ENCODE measurements around the gene DGLUCY.

Gene DGLUCY

GRCh38 chr14:91140672-91141071 is 26.8 kb downstream of the DGLUCY start:
- no peak overlapping the region for H3K27ac ChIP-seq
- peak; percentile 58 for TF ChIP-seq CTCF (IDR thresholded peaks at IDR 0.05)
- TF ChIP-seq ZFX (IDR thresholded peaks at IDR 0.05; ENCODE audit: borderline replicate concordance), result no peak

DNA sequence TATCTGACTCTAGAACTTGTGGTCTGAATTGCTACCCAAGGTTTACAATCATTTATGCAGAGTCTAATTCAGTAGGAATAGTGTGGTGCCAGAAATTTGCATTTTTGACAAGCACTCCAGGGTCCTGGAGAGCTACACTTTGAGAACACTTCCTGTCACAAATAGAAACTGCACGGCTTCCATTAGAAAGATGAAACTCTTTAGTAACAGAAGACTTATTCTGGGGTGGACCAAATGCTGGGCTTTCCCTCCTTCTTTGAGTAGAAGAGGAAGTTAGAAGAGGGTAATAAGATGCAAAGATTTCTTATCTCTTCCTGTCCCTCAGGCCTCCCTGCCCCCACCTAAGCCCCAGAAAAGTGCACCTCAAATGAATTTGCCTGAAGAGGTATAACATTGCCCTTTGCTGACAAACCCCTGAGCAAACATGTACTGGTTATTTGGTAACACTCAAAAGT is 28.4 kb downstream of the DGLUCY start:
- no peak for TF ChIP-seq ZFX (IDR thresholded peaks at IDR 0.05; ENCODE audit: borderline replicate concordance)
- no peak for TF ChIP-seq CTCF (IDR thresholded peaks at IDR 0.05)
- no peak overlapping the region for H3K27ac ChIP-seq

DNA sequence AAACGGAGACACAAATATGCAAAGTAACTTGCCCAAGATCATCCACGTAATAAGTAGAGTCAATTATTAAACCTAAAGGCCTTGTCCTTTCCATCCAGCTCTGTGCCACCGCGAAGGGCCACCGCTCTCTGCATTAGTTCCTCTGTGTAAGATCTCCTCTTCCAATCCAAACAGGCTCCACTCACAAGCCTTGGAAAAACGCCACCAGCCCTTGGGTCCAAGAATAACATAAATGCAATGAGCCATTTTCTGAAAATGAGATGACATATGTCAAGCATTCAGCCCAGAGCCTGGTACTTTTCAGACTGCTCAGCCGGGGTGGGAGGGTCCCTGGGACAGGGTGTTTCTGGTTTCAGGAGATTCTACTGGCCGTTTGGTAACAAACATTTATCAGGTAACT is 30.0 kb downstream of the DGLUCY start:
- TF ChIP-seq ZFX (IDR thresholded peaks at IDR 0.05; ENCODE audit: borderline replicate concordance), result no peak
- TF ChIP-seq CTCF (IDR thresholded peaks at IDR 0.05), result no peak
- H3K27ac ChIP-seq, result no peak overlapping the region

GRCh38 chr14:91144425-91145145 is 30.7 kb downstream of the DGLUCY start:
- TF ChIP-seq ZFX (IDR thresholded peaks at IDR 0.05; ENCODE audit: borderline replicate concordance), result no peak
- TF ChIP-seq CTCF (IDR thresholded peaks at IDR 0.05), result no peak
- H3K27ac ChIP-seq, result no peak overlapping the region

DNA sequence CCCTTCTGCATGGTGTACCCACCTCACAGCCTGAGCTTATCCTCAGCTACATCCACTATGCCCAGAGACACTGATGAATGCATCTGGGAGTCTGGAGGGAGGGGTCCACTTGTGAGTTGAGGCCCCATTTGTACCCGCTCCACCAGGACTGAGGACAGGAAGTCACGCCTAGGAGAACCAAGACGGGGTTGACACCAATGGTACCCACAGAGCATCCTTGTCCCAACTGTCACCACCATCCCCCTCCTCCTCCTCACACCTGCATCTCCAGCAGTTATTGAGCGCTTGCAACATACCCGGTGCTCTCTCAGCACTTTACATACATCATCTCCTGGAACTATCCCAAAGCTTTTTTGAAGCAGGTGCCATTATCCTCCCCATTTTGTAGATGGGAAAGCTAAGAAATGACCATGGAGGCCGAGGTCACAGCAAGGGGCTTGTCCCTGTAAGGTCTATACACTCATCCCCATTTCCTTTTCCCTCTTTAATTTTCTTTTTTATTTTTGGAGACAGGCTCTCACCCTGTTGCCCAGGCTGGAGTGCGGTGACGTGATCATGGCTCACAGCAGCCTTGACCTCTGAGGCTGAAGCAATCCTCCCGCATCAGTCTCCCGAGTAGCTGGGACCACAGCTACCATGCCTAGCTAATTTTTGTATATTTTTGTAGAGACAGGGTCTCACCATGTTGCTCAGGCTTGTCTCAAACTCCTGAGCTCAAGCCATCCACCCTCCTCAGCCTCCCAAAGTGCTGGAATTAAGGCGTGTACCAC is 31.7 kb downstream of the DGLUCY start:
- TF ChIP-seq ZFX (IDR thresholded peaks at IDR 0.05; ENCODE audit: borderline replicate concordance) (no peak), CTCF (IDR thresholded peaks at IDR 0.05) (no peak)
- no peak overlapping the region for H3K27ac ChIP-seq

GRCh38 chr14:91146661-91147060 is 32.8 kb downstream of the DGLUCY start:
- no peak for TF ChIP-seq CTCF (IDR thresholded peaks at IDR 0.05)
- TF ChIP-seq ZFX (IDR thresholded peaks at IDR 0.05; ENCODE audit: borderline replicate concordance), result no peak
- H3K27ac ChIP-seq, result no peak overlapping the region

- TF ChIP-seq ZFX (IDR thresholded peaks at IDR 0.05; ENCODE audit: borderline replicate concordance) (no peak), CTCF (IDR thresholded peaks at IDR 0.05) (no peak)
- H3K27ac ChIP-seq, result peak overlapping the region; percentile 13; the same call in 1 of the 2 replicates
Measured at GRCh38 chr14:91149462-91149861, 35.6 kb downstream of the DGLUCY start.
